Measurements from ENCODE around the gene DDC.
"Not testable (repeated sequence)": the region's sequence is repeated elsewhere in the genome, so short reads cannot be mapped to it uniquely, and the experiment has no call there.

Gene DDC

GRCh38 chr7:50554431-50555322, 10.5 kb downstream of the DDC start:
- no peak for DNase-seq

- DNase-seq: no peak
Observed at GRCh38 chr7:50553973-50554372, 11.2 kb downstream of the DDC start.

DNA sequence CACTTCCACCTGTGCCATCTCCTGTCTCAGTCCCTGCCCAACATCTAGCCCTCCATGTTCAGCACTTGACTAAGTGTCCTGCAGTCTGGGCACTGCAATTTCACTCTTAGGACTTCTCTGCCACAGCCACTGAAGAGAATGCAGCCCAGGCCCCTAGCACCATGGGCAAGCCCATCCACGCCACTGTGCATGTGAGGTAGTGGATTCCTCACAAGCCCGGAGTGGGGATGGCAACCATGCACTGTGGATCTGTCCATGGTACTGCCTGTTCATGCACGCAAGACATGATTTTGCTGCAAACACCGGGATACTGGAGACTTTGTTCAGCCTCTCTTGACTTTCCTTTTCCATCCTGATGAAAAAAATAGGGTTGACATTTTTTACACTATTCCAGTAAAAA, 12.3 kb downstream of the DDC start:
- no peak for DNase-seq

- DNase-seq: peak; percentile 37 to 66
Observed at GRCh38 chr7:50552139-50552538, 13.1 kb downstream of the DDC start.

DNA sequence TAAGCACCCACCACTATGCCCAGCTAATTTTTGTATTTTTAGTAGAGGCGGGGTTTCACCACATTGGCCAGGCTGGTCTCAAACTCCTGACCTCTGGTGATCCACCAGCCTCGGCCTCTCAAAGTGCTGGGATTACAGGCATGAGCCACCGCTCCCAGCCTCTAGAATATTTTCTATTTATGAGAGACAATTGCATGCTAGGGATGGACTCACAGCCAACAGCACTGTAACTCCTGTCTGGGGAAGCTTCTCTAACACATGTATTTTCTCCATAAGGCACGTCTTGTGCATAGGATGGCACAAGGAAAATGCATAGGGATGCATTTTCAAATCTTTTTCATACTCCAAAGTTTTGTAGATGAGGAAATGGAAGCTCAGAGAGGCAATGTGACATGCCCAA, 19.6 kb downstream of the DDC start:
- DNase-seq: not testable (repeated sequence)

DNA sequence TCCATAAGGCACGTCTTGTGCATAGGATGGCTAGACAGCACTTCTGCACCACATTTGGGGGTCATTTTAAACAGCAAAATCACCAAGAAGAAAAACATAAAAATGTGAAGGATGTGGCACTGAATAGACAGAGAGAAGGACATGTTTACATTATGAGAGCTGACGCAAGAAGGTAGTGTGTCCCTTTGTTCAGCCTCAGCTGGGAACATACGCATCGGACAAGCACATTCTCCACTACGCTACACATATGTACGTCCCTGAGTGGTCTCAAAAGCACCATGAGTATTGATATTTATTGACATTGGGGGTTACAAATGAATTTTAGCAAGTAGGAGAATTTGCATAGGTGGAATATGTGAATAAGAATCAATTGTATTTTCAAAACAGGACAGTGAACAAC, 20.2 kb downstream of the DDC start:
- DNase-seq: no peak

GRCh38 chr7:50543776-50544442, 21.3 kb downstream of the DDC start:
- no peak for DNase-seq

- DNase-seq: no peak
Observed at GRCh38 chr7:50542132-50542531, 23.1 kb downstream of the DDC start.

GRCh38 chr7:50540785-50541579, 24.2 kb downstream of the DDC start:
- DNase-seq: no peak

DNA sequence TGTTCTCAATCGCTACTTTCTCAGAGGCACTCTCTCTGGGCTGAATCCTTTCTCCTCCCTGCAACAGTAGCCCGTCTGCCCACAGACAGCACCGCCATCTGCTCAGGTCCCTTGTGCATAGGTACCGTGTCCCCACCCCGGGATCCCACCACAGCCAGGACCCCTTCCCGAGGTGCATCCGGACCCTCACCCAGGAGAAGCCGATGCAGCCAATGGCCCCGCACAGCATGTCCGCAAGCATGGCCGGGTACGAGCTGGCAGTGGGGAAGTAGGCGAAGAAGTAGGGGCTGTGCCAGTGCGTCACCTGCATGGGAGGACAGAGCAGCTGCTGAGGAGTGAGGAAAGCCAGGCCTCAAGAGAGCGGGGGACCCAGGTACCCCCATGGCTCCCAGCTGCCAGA, 25.5 kb downstream of the DDC start:
- no peak for DNase-seq

- no peak for DNase-seq
Observed at GRCh38 chr7:50538478-50538877, 26.7 kb downstream of the DDC start.

DNA sequence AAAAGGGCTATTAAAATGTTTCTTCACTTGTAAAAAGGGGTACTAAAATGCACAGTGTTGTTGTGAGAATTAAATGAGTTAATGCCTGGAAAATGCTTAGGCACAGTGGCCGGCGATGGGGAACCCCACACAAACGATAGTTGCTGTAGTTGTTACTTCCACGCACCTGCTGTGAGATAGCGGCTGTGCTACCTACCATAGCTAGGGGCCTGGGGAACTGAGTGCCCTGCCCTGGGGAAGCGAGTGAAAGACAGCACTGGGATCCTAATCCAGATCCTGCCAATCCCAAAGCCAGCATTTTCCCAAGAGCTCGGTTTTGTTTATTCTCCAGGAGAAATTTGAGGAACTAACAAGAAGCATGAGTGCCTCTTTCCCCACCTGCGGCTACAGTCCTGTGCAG, 27.8 kb downstream of the DDC start:
- no peak for DNase-seq

GRCh38 chr7:50535291-50535711, 29.9 kb downstream of the DDC start:
- DNase-seq: not testable (repeated sequence)

DNA sequence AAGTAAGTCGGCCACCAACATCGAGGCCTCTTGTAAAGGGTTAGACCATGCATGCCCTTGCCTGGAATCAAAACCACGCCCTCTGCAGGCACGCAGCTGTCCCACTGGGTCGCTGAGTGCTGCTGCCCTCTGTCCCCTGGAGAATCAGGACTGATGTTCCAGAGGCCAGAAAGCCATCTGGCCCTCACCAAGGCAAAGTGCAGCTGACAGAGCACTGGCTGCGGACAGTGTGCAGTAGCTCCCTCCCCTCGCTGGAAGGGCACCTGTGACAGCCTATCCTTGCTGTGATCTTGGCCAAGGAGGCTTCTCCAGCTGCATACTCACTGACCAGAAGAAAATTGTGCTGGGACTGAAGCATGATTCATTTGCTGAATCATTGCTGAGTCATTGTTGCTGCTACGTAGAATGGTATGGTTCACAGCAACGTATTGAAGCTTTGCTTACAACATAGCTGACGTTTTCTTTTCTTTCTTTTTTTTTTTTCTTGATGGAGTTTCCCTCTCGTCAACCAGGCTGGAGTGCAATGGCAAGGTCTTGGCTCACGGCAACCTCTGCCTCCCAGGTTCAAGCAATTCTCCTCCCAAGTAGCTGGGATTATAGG, 30.4 kb downstream of the DDC start:
- DNase-seq: peak in 1 of 2 experiments; percentile 34

GRCh38 chr7:50533866-50534265, 31.3 kb downstream of the DDC start:
- no peak for DNase-seq

DNA sequence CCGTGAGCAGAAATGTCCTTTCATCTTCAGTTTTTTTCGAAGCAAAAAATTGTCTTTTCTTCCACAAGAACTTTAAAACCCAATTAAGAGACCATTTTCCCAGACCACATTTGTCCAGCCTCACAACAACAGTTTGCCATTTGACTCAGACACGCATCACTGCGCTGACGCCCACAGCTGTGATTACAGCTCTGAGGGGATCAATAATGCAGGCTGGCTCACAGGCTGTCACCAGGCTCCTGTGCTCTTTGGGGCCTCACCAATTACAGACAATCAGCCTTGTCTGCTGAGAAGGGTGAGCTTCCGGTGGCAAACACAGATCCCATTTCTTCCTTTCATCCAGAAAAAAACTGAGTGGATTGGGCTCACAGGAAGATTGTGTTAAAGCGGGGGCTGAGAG, 33.3 kb downstream of the DDC start:
- DNase-seq: peak; percentile 77 to 83

- DNase-seq: peak; percentile 69 to 83
Observed at GRCh38 chr7:50531401-50531911, 33.7 kb downstream of the DDC start.

DNA sequence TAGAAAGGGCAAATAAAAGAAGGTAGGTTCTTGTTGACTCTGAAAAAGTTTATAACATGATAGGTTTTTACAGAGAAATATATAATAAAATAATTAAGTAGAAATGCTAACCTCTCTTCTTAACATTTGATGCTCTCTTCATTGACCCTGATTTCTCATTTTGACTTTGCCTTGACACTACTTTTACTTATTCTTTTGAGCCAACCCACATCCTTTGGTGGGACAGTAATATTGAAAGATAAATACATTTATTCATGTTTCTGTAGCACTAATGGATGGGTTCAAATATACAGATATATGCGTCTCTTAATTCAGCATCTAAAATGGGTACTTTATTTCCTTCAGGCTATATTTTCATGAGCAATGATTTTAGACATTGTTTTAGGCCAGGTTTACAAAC, 34.4 kb downstream of the DDC start:
- DNase-seq: no peak

- DNase-seq: no peak
Observed at GRCh38 chr7:50529093-50529862, 35.9 kb downstream of the DDC start.

GRCh38 chr7:50528266-50529092, 36.7 kb downstream of the DDC start:
- DNase-seq: no peak

DNA sequence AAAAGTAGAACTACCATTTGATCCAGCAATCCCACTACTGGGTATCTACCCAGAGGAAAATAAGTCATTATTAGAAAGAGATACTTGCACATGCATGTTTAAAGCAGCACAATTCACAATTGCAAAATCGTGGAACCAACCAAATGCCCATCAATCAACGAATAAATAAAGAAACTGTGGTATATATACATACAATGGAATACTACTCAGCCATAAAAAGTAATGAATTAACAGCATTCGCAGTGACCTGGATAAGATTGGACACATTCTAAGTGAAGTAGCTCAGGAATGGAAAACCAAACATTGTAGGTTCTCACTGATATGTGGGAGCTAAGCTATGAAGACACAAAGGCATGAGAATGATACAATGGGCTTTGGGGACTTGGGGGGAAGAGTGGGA, 45.9 kb downstream of the DDC start:
- DNase-seq: not testable (repeated sequence)

All from NCI-H524 (cell line).